ENCODE results near the gene SLC1A4.

DNA sequence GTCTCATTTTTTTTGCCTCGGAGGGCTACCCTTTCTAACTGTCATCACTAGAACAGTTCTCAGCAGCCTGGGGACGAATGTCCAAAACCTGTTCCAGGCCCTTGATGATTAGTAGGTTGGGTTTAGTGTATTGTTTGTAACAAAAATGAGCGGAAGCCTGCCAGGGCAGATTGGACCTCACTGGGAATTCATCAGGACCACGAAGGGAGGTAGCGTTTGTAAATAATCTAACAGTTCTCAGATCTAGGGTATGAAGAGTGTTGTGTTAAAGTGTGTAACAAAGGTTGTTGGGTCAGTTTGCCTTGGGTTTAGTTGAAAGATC, 67.8 kb downstream of the SLC1A4 start:
- TF ChIP-seq POLR2A (IDR thresholded peaks at IDR 0.05) = no peak
- TF ChIP-seq, protein P1, sequence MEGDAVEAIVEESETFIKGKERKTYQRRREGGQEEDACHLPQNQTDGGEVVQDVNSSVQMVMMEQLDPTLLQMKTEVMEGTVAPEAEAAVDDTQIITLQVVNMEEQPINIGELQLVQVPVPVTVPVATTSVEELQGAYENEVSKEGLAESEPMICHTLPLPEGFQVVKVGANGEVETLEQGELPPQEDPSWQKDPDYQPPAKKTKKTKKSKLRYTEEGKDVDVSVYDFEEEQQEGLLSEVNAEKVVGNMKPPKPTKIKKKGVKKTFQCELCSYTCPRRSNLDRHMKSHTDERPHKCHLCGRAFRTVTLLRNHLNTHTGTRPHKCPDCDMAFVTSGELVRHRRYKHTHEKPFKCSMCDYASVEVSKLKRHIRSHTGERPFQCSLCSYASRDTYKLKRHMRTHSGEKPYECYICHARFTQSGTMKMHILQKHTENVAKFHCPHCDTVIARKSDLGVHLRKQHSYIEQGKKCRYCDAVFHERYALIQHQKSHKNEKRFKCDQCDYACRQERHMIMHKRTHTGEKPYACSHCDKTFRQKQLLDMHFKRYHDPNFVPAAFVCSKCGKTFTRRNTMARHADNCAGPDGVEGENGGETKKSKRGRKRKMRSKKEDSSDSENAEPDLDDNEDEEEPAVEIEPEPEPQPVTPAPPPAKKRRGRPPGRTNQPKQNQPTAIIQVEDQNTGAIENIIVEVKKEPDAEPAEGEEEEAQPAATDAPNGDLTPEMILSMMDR (IDR thresholded peaks at IDR 0.05) = no peak
